Nephron progenitor cell (in vitro differentiated cells): ENCODE measurements around the gene ZDHHC7.

ENCODE experiments used
- DNase-seq: peaks from one replicate; pipeline ENCODE4 v3.0.0; 2021
- H3K27ac Mint-ChIP-seq: 2 replicates; pipeline ENCODE4 v1.8.0; 2021; ENCODE audit warnings: mild to moderate bottlenecking, moderate library complexity, mixed read lengths
- H3K27me3 Mint-ChIP-seq: 2 replicates; pipeline ENCODE4 v1.8.0; 2021; ENCODE audit warnings: mild to moderate bottlenecking, low read depth, mixed read lengths; ENCODE audit not compliant: poor library complexity
- H3K36me3 Mint-ChIP-seq: 2 replicates; pipeline ENCODE4 v1.8.0; 2021; ENCODE audit warnings: low read depth, mixed read lengths
- H3K4me1 Mint-ChIP-seq: 2 replicates; pipeline ENCODE4 v1.8.0; 2021; ENCODE audit warnings: mixed read lengths
- H3K4me3 Mint-ChIP-seq: 2 replicates; pipeline ENCODE4 v1.8.0; 2021; ENCODE audit warnings: mild to moderate bottlenecking, moderate library complexity, mixed read lengths
- H3K9me3 Mint-ChIP-seq: 2 replicates; pipeline ENCODE4 v1.8.0; 2021; ENCODE audit warnings: mild to moderate bottlenecking, moderate library complexity, mixed read lengths
- TF ChIP-seq, protein P1 (sequence below): fragments of 200-600 bp; sonication (generic); IDR thresholded peaks from 2 replicates; pipeline ENCODE4 v1.5.0; 2021; ENCODE audit warnings: antibody characterized with exemption

The ZDHHC7 gene

DNA sequence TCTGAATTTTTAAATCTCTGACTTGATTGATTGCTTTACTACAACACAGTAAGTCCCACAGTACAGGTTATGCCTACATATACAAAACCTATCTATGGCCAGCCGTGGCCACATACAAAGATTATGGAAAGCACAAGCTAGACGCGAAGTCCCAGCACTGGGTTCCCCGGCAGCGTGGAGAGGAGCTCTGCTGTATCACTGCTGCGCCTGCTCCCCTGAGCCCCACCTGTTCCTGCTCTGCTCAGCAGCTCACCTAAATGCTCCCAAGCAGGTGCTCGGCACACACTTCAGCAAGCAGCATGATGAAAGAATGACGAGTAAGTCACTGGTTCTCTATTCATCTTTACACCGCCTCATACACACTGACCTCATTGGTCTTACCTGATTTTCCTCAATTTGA lies 20.6 kb downstream of the ZDHHC7 start:
- no peaks in the 10 kb centered on the region for H3K27me3 Mint-ChIP-seq
- H3K4me1 Mint-ChIP-seq = peaks cover 33% of the 10 kb centered on the region
- no peaks in the 10 kb centered on the region for H3K9me3 Mint-ChIP-seq
- TF ChIP-seq, protein P1, sequence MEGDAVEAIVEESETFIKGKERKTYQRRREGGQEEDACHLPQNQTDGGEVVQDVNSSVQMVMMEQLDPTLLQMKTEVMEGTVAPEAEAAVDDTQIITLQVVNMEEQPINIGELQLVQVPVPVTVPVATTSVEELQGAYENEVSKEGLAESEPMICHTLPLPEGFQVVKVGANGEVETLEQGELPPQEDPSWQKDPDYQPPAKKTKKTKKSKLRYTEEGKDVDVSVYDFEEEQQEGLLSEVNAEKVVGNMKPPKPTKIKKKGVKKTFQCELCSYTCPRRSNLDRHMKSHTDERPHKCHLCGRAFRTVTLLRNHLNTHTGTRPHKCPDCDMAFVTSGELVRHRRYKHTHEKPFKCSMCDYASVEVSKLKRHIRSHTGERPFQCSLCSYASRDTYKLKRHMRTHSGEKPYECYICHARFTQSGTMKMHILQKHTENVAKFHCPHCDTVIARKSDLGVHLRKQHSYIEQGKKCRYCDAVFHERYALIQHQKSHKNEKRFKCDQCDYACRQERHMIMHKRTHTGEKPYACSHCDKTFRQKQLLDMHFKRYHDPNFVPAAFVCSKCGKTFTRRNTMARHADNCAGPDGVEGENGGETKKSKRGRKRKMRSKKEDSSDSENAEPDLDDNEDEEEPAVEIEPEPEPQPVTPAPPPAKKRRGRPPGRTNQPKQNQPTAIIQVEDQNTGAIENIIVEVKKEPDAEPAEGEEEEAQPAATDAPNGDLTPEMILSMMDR = no peak
- H3K4me3 Mint-ChIP-seq = no peak overlapping the region
- peaks cover 72% of the 10 kb centered on the region for H3K36me3 Mint-ChIP-seq
- peak overlapping the region; percentile 25 for H3K27ac Mint-ChIP-seq
- no peak for DNase-seq

DNA sequence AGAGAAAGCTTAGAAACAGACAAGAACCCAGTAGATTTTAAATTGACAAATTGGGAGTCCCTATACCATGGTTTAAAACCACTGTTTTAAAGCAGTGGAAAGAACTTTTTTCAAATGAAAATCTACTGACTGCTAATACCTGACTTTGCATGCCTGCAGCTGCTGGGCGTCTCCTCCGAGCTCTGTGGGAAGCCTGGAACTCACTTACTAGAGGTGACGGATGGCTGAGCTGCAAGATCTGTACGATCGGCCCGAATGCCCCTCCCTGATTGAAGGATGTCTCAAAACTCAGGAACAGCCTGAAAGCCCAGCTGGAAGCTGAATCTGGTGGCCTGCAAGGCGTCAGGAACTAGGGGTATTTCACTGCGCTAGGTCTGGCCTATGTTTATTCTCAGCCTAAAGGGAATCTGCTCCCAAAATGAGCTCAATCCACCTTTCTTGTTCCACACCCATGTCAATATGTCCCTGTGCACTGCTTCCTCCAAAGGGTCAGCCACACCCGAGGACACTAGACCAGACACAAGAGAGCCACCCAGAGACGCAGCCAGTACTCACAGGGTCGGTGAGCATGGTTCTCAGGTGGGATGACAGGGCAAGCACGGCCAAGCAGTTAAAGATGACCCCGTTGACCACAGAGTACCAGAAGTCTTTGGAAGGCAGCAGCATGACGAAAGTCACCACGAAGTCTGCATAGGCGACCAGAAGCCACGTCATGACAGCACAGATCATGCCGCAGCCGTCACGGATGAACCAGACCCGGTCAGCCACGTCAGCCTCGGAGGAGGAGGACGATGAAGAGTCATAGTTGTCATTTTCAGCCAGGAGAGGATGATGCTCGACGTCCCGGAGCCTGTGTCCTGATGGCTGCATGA lies 21.4 kb downstream of the ZDHHC7 start:
- peak overlapping the region; percentile 76 for H3K27ac Mint-ChIP-seq
- H3K36me3 Mint-ChIP-seq = peaks cover 71% of the 10 kb centered on the region
- no peak overlapping the region for H3K4me3 Mint-ChIP-seq
- TF ChIP-seq, protein P1 = no peak
- DNase-seq = no peak
- peaks cover 41% of the 10 kb centered on the region for H3K4me1 Mint-ChIP-seq
- H3K9me3 Mint-ChIP-seq = no peaks in the 10 kb centered on the region
- H3K27me3 Mint-ChIP-seq = no peaks in the 10 kb centered on the region

- Mint-ChIP-seq H3K9me3 (no peaks in the 10 kb centered on the region), H3K27me3 (no peaks in the 10 kb centered on the region), H3K27ac (no peak overlapping the region), H3K4me3 (no peak overlapping the region), H3K4me1 (peaks cover 41% of the 10 kb centered on the region), H3K36me3 (peaks cover 62% of the 10 kb centered on the region)
- no peak for DNase-seq
- TF ChIP-seq, protein P1 = no peak
Measured at GRCh38 chr16:84988328-84989080, 22.8 kb downstream of the ZDHHC7 start.

- no peaks in the 10 kb centered on the region for H3K9me3 Mint-ChIP-seq
- H3K4me3 Mint-ChIP-seq = no peak overlapping the region
- H3K27ac Mint-ChIP-seq = peak overlapping the region; percentile 39
- TF ChIP-seq, protein P1 = no peak
- peaks cover 63% of the 10 kb centered on the region for H3K36me3 Mint-ChIP-seq
- peaks cover 49% of the 10 kb centered on the region for H3K4me1 Mint-ChIP-seq
- no peak for DNase-seq
- H3K27me3 Mint-ChIP-seq = no peaks in the 10 kb centered on the region
Measured at GRCh38 chr16:84986879-84987278, 24.5 kb downstream of the ZDHHC7 start.

DNA sequence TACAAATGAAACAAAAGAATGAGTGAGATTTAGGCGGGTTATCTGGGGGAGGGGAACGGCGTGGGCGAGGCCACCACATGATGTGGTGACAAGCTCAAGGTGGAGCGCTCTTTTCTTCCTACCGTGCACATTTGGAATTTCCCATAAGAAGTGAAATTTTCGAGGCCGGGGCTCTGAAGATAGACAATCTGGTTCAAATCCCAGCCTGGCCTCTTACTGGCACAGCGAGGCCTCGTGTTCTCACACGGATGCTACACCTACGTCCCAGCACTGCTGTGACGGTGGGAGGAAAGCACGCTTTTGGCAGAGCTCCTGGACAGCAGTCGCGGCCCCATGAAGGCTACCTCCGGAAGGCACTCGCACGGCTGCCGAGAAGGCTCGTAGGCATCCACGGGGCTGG lies 25.2 kb downstream of the ZDHHC7 start:
- no peaks in the 10 kb centered on the region for H3K9me3 Mint-ChIP-seq
- peaks cover 70% of the 10 kb centered on the region for H3K36me3 Mint-ChIP-seq
- peaks cover 49% of the 10 kb centered on the region for H3K4me1 Mint-ChIP-seq
- no peak overlapping the region for H3K4me3 Mint-ChIP-seq
- TF ChIP-seq, protein P1 = no peak
- no peaks in the 10 kb centered on the region for H3K27me3 Mint-ChIP-seq
- peak overlapping the region; percentile 87 for H3K27ac Mint-ChIP-seq
- DNase-seq = no peak
